ENCODE results near the gene SMTNL2.
A peak's percentile ranks its signal among the peaks of the same experiment; 100 is the strongest.

The SMTNL2 gene

DNA sequence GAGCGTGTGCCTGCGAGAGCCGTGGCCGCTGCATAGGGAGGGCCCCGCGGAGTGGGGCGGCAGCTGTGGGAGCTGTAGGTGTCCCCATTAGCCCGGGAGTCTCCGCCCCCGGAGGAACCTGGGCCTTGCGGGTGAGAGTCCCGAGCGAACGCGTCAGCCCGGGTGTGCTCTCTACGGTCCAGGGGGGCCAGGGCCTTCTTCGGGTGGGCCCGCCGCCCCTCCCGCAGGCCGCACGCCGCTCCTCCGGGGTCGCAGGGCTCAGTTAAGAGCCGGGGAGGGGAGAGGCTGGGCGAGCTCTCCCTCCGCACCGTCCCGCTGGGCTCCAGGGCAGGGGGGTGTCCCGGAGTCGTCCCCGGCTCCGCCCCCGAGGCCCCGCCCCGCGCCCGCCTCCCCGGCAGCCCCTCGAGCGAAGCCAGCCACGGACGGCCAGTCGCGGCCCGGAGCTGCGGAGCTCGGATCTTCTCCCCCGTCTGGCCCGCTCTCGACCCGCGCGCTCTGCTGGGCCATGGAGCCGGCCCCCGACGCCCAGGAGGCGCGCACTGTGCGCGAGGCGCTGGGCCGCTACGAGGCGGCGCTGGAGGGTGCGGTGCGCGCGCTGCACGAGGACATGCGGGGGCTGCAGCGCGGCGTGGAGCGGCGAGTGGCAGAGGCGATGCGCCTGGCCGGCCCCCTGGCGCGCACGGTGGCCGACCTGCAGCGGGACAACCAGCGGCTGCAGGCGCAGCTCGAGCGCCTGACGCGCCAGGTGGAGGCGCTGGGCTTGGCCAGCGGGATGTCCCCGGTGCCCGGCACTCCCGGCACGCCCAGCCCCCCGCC lies at the start of gene SMTNL2:
Gene SMTNL2, plus strand, starts transcription at position 429 of the 816 bp plus-strand sequence. Its CDS starts 77 bp downstream, at position 506.
- no peaks in the 10 kb centered on the region for H3K36me3 Mint-ChIP-seq
- H3K9me3 Mint-ChIP-seq, result no peaks in the 10 kb centered on the region
- H3K4me1 Mint-ChIP-seq, result peaks cover 10% of the 10 kb centered on the region
- peaks cover 18% of the 10 kb centered on the region for H3K27me3 Mint-ChIP-seq
- H3K27ac Mint-ChIP-seq, result no peak within 1 kb of the TSS
- H3K4me3 Mint-ChIP-seq, result peak within 1 kb of the TSS; percentile 86

DNA sequence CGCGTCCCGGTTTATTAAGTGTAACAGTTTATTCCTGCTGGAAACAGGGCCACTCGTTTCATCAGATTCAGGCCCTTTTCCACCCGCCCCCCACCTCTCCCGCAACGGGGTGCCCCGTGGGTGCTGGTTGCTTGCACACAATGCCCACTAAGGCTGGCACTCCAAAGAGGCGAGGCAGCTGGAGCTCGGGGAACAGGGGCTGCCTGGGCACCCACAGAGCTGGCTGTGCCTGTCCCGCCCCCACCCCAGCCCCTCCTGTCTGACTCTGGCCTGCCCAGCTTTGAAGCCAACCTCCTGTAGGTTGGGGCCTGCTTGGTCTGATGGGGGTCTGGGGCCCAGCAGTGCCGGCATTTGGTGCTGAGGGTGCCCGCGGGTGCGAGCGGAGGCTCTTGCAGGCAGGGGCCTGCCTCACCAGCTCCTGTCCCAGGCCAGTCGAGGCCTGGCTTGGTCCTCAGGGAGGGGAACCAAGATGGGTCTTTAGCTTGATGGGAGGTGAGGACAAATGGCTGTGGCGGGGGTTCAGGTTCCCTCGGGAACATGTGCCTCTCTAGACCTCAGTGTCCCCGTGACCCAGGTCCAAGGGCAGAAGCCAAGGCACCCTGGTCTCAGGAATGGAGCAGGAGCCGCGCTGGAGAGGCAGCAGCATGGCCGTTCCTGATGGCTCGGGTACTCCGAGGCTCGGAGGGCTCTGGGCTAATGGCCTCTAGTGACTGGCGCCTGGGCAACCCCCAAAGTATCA lies 49.2 kb upstream of the SMTNL2 start:
- H3K9me3 Mint-ChIP-seq, result no peaks in the 10 kb centered on the region
- no peak overlapping the region for H3K4me3 Mint-ChIP-seq
- no peaks in the 10 kb centered on the region for H3K4me1 Mint-ChIP-seq
- H3K27me3 Mint-ChIP-seq, result no peaks in the 10 kb centered on the region
- no peaks in the 10 kb centered on the region for H3K36me3 Mint-ChIP-seq
- H3K27ac Mint-ChIP-seq, result no peak overlapping the region

DNA sequence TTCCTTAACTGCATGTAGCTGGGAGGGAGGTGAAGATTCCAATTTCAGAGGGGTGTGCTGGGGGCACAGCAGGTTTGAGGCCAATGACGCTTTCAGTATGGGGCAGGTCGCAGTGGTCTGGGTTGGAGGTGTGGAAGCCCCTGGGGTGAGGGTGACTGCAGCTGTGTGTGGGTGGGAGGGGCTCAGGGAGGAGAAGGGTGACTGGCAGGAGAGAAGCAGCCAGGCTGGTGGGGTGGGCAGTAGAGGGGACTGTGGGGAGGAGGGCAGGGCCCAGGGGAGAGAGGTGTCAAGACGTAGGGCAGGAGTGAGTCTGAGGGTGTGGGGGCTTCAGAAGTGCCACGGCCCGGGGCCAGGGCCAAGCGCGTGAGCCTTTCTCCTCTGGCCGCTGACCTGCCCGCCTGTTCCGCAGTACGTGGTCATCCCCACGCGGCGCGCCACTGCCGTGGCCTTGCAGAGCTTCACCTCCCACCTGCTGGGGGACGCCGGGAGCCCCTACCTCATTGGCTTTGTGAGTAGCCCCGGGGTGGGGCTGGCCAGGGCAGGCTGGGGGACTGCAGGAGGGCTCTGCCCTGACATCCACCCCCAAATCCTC lies 48.6 kb upstream of the SMTNL2 start:
- no peaks in the 10 kb centered on the region for H3K4me1 Mint-ChIP-seq
- no peaks in the 10 kb centered on the region for H3K27me3 Mint-ChIP-seq
- no peak overlapping the region for H3K27ac Mint-ChIP-seq
- no peaks in the 10 kb centered on the region for H3K36me3 Mint-ChIP-seq
- no peak overlapping the region for H3K4me3 Mint-ChIP-seq
- H3K9me3 Mint-ChIP-seq, result no peaks in the 10 kb centered on the region

DNA sequence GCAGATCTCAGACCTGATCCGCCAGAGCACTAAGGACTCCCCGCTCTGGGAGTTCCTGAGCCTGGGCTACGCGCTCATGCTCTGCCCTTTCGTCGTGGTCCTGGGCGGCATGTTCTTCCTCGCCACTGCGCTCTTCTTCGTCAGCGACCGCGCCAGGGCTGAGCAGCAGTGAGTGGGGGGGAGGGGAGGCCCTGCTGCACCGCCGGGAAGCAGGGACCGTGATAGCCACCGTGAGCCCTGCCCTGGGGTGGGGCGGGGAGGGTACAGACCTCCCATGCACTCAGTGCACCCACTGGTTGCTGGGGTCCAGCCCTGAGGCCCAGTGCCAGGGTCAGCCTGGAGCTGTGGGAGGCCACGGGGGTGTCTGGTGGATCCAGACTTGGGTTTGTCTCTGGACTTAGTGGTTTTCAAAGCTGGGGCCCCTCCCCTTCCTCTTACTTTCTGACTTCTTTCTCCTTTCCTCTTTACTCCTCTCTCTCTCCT lies 48.0 kb upstream of the SMTNL2 start:
- no peaks in the 10 kb centered on the region for H3K36me3 Mint-ChIP-seq
- no peaks in the 10 kb centered on the region for H3K4me1 Mint-ChIP-seq
- H3K27ac Mint-ChIP-seq, result no peak overlapping the region
- no peak overlapping the region for H3K4me3 Mint-ChIP-seq
- H3K9me3 Mint-ChIP-seq, result no peaks in the 10 kb centered on the region
- H3K27me3 Mint-ChIP-seq, result no peaks in the 10 kb centered on the region

DNA sequence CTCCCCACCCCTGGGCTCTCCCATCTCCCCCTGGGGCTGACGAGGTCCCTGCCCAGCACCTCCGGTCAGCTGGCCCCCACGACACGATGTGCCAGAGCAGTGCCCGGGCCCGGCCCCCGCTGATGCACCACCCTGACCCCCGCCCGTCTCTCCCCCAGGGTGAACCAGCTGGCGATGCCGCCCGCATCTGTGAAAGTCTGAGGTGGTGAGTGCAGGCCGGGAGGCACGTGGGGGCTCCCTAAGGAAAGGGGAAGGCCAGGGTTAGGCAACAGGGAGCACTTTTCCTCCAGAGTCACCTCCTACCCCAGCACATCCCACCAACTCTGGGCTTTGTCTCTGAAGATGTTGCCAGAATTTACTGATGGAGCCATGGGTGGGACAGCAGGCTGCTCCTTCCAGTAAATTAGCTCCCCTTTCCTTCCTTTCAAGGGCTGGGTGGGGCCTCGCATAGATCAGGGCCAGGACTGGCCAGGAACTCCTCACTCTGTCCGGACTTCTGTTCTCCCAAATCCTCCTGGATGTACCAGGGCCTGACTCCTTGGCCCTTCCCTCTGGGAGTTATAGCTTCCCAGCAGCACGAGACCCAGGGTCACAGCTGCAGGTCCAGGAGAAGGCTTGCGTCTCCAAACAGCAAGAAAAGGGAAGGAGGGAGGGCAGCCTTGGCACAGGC lies 47.5 kb upstream of the SMTNL2 start:
- H3K27ac Mint-ChIP-seq, result no peak overlapping the region
- H3K4me3 Mint-ChIP-seq, result no peak overlapping the region
- H3K27me3 Mint-ChIP-seq, result no peaks in the 10 kb centered on the region
- H3K4me1 Mint-ChIP-seq, result no peaks in the 10 kb centered on the region
- no peaks in the 10 kb centered on the region for H3K36me3 Mint-ChIP-seq
- no peaks in the 10 kb centered on the region for H3K9me3 Mint-ChIP-seq

DNA sequence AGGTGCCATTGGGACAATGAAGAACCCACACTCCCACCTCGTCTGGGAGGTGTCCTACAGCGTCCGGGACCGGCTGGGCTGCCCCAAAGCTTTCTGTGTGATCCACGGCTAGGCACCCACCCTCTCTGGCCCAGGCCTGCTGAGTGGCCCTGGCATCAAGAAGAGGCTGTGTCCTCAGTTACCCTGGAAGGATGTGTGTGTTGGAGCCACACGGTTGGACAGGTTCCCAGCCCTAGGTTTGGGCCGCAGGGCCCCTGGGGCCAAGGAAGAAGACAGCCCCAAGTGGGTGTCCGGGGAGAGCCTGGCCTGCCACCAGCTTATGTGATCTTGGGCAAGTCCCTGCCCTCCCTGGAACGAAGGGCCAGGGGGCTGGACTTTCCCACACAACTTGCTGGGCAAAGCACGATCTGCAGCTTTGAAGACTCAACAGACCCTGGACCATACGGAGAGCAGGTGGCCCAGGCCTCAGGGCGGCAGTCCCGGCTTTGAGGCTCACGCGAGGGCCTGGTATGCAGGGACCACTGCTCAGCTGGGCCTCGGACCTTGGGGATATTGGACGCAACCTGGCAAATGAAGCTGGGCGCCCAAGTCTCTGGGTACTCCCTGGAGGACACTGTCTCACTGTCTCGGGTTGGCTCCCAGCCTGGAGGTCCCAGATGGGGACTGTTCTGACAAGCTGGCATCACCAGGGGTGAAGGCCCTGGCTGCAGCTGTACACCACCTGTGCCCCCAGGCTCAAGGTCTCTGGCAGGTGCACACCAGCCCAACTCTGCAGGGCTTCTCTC lies 46.7 kb upstream of the SMTNL2 start:
- Mint-ChIP-seq H3K4me1 (no peaks in the 10 kb centered on the region), H3K27me3 (no peaks in the 10 kb centered on the region), H3K27ac (no peak overlapping the region), H3K4me3 (no peak overlapping the region), H3K9me3 (no peaks in the 10 kb centered on the region), H3K36me3 (no peaks in the 10 kb centered on the region)

DNA sequence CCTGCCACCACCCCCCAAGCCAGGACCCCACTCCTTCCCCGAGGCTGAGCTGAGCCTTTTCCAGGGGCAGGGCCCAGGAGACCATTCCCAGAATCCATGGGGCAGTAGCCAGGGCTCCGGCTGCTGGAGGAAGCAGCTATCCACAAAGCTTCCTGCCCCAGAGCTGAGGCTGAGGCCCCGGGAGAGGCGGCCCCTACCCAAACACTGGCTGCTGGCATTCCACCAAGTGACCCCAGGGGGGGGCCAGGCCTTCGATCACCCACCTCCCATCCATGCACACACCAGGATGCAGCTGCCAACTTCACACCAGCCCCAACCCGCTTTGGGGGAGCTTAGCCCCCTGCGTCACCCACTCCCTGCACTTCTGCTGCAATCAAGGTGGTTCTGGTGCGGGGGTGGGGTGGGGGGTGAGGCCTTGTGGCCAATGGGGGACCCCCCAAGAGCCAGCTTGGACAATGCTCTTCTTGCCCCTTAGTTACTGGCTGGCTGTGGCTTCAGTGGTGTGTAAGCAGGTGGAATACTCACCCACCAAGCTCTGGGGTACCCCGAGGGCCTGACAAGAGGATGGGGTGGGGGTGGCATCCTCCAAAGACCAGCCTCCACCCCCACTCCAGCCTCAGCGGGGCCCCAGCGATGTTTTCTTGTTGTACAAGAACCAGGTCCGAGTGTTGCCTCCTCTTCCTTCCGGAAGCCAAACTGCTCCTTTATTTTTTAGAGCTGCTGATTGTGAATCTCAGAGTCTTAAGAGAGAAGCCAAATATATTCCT lies 45.9 kb upstream of the SMTNL2 start:
- Mint-ChIP-seq H3K36me3 (no peaks in the 10 kb centered on the region), H3K27me3 (no peaks in the 10 kb centered on the region), H3K4me3 (no peak overlapping the region), H3K4me1 (no peaks in the 10 kb centered on the region), H3K27ac (no peak overlapping the region), H3K9me3 (no peaks in the 10 kb centered on the region)

DNA sequence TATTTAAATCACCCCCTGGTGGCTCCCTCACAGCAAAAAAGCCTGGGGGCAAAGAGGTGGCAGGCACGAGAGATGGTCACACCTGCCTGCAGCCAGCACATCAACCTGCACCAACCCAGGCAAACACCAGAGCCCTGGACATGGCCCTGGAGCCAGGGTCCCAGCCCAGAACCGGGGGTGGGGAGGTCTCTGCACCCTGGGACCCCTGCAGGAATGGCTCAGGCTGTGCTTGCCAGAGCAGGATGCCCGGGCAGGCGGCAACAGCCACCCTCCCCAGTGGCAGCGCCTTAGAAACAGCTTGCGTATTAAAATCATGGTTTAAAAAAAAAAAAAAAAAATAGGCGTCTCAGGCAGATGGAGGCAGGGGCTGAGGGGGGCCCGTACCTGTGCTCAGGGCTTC lies 45.3 kb upstream of the SMTNL2 start:
- no peaks in the 10 kb centered on the region for H3K36me3 Mint-ChIP-seq
- no peaks in the 10 kb centered on the region for H3K4me1 Mint-ChIP-seq
- no peaks in the 10 kb centered on the region for H3K9me3 Mint-ChIP-seq
- H3K27ac Mint-ChIP-seq, result no peak overlapping the region
- H3K27me3 Mint-ChIP-seq, result no peaks in the 10 kb centered on the region
- no peak overlapping the region for H3K4me3 Mint-ChIP-seq

DNA sequence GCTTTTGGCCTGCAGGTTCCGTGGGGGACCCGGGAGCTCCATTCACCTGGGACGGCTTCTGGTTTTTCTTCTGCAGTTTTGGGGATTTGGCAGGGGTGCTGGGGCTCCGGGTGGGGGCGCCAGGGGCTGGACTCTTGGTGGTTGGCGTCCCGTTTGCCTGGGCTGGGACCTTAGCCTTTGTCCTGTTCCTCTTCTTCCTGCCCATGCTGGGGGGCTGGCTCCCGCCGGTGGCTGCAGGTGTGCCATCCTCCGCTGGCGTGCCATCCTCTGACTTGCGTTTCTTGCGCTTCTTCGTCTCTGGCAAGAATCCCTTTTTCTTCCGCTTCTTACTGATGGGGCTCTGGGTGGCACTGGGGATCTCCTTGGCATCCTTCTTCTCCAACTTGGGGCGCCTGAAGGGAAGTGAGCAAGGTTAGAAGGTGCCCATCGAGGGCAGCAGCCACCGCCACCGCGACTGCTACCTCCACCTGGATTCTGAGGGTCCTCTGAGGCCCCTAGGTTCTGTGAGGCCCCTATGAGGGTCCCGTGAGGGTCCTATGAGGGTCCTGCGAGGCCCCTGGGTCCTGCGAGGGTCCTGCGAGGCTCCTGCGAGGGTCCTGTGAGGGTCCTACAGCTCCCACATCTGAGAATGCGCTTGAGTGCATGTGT lies 44.6 kb upstream of the SMTNL2 start:
- H3K4me1 Mint-ChIP-seq, result no peaks in the 10 kb centered on the region
- no peaks in the 10 kb centered on the region for H3K27me3 Mint-ChIP-seq
- H3K4me3 Mint-ChIP-seq, result no peak overlapping the region
- no peak overlapping the region for H3K27ac Mint-ChIP-seq
- no peaks in the 10 kb centered on the region for H3K9me3 Mint-ChIP-seq
- H3K36me3 Mint-ChIP-seq, result no peaks in the 10 kb centered on the region

- no peaks in the 10 kb centered on the region for H3K4me1 Mint-ChIP-seq
Observed at GRCh38 chr17:4540224-4540651, 44.1 kb upstream of the SMTNL2 start.

GRCh38 chr17:4540687-4541327 lies 43.5 kb upstream of the SMTNL2 start:
- Mint-ChIP-seq H3K36me3 (no peaks in the 10 kb centered on the region), H3K27me3 (no peaks in the 10 kb centered on the region), H3K27ac (no peak overlapping the region), H3K4me3 (no peak overlapping the region), H3K4me1 (no peaks in the 10 kb centered on the region), H3K9me3 (no peaks in the 10 kb centered on the region)

More at GRCh38 chr17:4540224-4540651, 44.1 kb upstream of the SMTNL2 start:
- no peak overlapping the region for H3K4me3 Mint-ChIP-seq
- no peak overlapping the region for H3K27ac Mint-ChIP-seq
- no peaks in the 10 kb centered on the region for H3K36me3 Mint-ChIP-seq
- no peaks in the 10 kb centered on the region for H3K9me3 Mint-ChIP-seq
- H3K27me3 Mint-ChIP-seq, result no peaks in the 10 kb centered on the region

GRCh38 chr17:4541328-4542002 lies 42.9 kb upstream of the SMTNL2 start:
- no peaks in the 10 kb centered on the region for H3K36me3 Mint-ChIP-seq
- no peaks in the 10 kb centered on the region for H3K4me1 Mint-ChIP-seq
- no peaks in the 10 kb centered on the region for H3K27me3 Mint-ChIP-seq
- H3K27ac Mint-ChIP-seq, result no peak overlapping the region
- H3K4me3 Mint-ChIP-seq, result no peak overlapping the region
- H3K9me3 Mint-ChIP-seq, result no peaks in the 10 kb centered on the region

DNA sequence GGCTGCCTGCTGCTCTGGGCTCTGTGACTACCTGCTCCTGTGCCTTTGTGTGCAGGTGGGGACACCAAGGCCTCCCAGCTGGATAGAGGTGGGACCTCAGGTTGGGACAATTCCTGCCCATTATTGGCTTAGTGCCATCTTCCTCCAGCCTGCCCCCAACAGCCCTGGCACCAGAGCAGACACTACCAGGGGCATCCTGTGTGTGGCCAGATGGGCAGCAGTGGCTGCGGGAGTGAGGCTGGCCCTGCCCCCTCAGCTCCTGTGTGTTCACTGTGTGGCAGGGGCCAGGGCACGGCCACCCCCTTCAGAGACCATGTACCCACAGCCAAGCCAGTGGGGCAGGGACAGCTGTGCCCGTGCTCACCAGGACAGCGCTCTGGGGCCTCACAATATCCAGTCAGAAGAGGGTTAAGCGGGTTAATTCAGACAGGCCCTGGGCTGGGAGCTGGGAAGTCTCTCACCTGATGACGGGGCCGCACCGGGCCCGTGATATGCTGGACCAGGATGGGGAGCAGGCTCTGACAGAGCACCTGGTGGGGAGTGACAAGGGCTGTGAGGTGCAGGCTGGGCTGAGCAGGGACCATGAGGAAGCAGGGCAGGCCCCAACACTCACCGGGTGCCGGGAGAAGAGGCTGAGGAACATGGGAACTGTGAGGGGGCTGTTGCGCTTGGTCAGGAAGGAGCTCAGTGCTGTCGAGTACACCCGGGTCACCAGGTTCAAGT lies 42.2 kb upstream of the SMTNL2 start:
- H3K27ac Mint-ChIP-seq, result no peak overlapping the region

More for the DNA sequence above, 42.2 kb upstream of the SMTNL2 start:
- Mint-ChIP-seq H3K4me3 (no peak overlapping the region), H3K36me3 (no peaks in the 10 kb centered on the region), H3K4me1 (no peaks in the 10 kb centered on the region), H3K9me3 (no peaks in the 10 kb centered on the region), H3K27me3 (no peaks in the 10 kb centered on the region)

All from activated naive CD4-positive, alpha-beta T cell treated with anti-CD3 and anti-CD28 coated beads, Interleukin-2, amount 50 U/mL, for 24 hours (primary cell).